Activated CD4-positive, alpha-beta T cell treated with anti-CD3 and anti-CD28 coated beads, Interleukin-10, Interleukin-2, amounts not matched to agents 100 ng/mL and 50 ng/mL, durations not matched to agents 16 hours and 8 hours (primary cell): ENCODE measurements around the gene ZNF562.

Experiments used
- DNase-seq: peaks from one replicate; pipeline ENCODE4 v3.0.0-alpha.2; 2020

Gene ZNF562

GRCh38 chr19:9641810-9642209, 33.1 kb downstream of the ZNF562 start:
- no peak for DNase-seq

GRCh38 chr19:9640956-9641355, 33.9 kb downstream of the ZNF562 start:
- DNase-seq = no peak

- no peak for DNase-seq
These were observed 38.9 kb downstream of the ZNF562 start for GRCh38 chr19:9636018-9636417.

- no peak for DNase-seq
These were observed 47.0 kb downstream of the ZNF562 start for GRCh38 chr19:9627856-9628255.

- DNase-seq = no peak
These were observed 52.4 kb downstream of the ZNF562 start for GRCh38 chr19:9622531-9622930.

- peak; percentile 88 for DNase-seq
These were observed 53.5 kb downstream of the ZNF562 start, which contains the start of gene ZNF561 for GRCh38 chr19:9621156-9622037. Gene ZNF561, minus strand, starts transcription at chr19:9621232. Its CDS starts 1,776 bp downstream, at chr19:9619456.

GRCh38 chr19:9620842-9621155, 54.1 kb downstream of the ZNF562 start:
- DNase-seq = no peak

- DNase-seq = peak; percentile 2
These were observed 59.1 kb downstream of the ZNF562 start for GRCh38 chr19:9615844-9616243.

GRCh38 chr19:9610484-9611113, 64.3 kb downstream of the ZNF562 start:
- no peak for DNase-seq

GRCh38 chr19:9608912-9609311, 66.0 kb downstream of the ZNF562 start:
- DNase-seq = no peak

- DNase-seq = peak; percentile 66
These were observed 77.9 kb downstream of the ZNF562 start for GRCh38 chr19:9597027-9597426.
